Body of pancreas (tissue), 4 donors: ENCODE data around the gene HMX1.

ENCODE experiments used
- POLR2A ChIP-seq, 3 donors: fragments of 450-650 bp; IDR thresholded peaks; one replicate each; pipeline ENCODE4 v1.6.1; 2016; ENCODE audit warnings: antibody characterized with exemption in 3 of 3, mild to moderate bottlenecking in 2 of 3
- TF ChIP-seq, protein P1 (sequence below), 7 experiments: fragments of 450-650 bp in 4 of 7; fragments of 200-600 bp in 3 of 7; sonication (generic) in 3 of 7; IDR thresholded peaks; one replicate each; pipeline ENCODE4 v1.5.1; 2016 to 2019; ENCODE audit warnings: antibody characterized with exemption in 7 of 7

DNA sequence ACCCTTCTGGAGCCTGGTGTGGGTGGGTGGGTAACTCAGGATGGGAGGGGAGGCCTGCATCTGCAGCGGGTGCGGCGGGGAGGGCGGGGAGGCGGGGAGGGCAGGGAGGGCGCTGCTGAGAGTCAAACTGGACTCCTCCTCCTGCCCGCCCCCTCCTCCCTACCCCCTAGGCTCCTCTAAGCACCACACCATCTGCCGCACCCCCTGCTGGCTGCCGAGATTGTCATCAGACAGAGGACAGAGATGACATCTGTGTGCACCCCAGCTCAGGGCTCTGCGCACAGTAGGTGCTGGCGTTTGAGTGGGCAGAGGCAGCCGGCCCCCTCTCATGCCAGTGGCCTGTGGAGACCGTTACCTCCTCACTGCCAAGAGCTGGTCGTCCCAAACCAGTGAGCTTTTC lies 10.6 kb upstream of the HMX1 start:
- TF ChIP-seq POLR2A (IDR thresholded peaks at IDR 0.05), result no peak
- TF ChIP-seq, protein P1, sequence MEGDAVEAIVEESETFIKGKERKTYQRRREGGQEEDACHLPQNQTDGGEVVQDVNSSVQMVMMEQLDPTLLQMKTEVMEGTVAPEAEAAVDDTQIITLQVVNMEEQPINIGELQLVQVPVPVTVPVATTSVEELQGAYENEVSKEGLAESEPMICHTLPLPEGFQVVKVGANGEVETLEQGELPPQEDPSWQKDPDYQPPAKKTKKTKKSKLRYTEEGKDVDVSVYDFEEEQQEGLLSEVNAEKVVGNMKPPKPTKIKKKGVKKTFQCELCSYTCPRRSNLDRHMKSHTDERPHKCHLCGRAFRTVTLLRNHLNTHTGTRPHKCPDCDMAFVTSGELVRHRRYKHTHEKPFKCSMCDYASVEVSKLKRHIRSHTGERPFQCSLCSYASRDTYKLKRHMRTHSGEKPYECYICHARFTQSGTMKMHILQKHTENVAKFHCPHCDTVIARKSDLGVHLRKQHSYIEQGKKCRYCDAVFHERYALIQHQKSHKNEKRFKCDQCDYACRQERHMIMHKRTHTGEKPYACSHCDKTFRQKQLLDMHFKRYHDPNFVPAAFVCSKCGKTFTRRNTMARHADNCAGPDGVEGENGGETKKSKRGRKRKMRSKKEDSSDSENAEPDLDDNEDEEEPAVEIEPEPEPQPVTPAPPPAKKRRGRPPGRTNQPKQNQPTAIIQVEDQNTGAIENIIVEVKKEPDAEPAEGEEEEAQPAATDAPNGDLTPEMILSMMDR (IDR thresholded peaks at IDR 0.05), result no peak
